ENCODE results near the gene GPR84. TPM values are rescaled to one million over a fixed set of nuclear protein-coding genes. Genes with fewer than 3 reads are reported as not detected.

The GPR84 gene
- total and polyA plus RNA-seq, 2 of the 13 experiments (the other 11 are each of a cell fraction or from before 2014, with no cell fraction given), result not detected

DNA sequence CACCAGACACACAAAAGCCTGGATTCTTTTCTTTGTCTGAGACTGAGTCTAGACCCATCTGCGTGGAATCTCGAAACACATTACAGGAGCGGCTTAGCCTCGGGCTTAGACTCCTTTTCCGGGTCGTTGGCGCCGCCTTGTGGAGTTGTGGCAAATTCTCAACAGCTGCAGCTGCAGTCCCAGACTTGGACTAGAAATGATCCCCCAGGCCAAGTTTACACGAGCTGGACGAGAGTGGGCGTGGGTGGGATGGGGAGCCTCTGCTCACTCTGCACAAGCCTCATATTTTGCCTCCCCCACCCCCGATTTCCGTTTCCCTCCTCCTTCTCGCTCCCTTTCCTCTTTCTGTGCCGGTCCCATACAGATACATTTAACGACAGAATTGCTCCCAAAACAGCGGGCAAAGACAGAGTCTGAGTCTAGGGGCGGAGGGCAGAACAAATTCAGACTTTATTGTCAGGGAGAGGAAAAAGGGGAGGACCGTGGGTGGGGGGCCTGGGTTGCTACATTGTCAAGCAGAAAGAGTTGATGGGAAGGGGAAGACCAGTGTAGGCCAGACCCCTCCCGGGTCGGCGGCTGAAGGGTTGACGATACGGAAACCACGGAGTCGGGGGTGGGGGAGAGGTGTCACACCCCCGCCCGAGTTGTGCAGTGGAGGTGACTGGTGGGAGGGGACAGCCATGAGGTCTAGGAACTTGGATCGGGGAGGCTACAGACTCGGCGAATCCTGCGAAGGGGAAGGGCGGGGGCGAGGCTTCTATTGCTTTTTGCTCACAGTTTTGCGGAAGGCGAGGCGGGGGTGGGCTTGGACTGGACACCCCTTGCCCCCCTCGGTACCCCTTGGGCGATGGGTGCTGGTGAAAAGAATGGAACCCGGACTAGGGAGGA lies 4.7 kb upstream of the GPR84 start (continued):
- TF ChIP-seq, protein P1, sequence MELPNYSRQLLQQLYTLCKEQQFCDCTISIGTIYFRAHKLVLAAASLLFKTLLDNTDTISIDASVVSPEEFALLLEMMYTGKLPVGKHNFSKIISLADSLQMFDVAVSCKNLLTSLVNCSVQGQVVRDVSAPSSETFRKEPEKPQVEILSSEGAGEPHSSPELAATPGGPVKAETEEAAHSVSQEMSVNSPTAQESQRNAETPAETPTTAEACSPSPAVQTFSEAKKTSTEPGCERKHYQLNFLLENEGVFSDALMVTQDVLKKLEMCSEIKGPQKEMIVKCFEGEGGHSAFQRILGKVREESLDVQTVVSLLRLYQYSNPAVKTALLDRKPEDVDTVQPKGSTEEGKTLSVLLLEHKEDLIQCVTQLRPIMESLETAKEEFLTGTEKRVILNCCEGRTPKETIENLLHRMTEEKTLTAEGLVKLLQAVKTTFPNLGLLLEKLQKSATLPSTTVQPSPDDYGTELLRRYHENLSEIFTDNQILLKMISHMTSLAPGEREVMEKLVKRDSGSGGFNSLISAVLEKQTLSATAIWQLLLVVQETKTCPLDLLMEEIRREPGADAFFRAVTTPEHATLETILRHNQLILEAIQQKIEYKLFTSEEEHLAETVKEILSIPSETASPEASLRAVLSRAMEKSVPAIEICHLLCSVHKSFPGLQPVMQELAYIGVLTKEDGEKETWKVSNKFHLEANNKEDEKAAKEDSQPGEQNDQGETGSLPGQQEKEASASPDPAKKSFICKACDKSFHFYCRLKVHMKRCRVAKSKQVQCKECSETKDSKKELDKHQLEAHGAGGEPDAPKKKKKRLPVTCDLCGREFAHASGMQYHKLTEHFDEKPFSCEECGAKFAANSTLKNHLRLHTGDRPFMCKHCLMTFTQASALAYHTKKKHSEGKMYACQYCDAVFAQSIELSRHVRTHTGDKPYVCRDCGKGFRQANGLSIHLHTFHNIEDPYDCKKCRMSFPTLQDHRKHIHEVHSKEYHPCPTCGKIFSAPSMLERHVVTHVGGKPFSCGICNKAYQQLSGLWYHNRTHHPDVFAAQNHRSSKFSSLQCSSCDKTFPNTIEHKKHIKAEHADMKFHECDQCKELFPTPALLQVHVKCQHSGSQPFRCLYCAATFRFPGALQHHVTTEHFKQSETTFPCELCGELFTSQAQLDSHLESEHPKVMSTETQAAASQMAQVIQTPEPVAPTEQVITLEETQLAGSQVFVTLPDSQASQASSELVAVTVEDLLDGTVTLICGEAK (IDR thresholded peaks at IDR 0.05), result no peak
- TF ChIP-seq, protein P1 (CRISPR knock-in tag; IDR thresholded peaks at IDR 0.05), result no peak
- TF ChIP-seq NCOA5 (CRISPR knock-in tag; IDR thresholded peaks at IDR 0.05) (no peak), MYNN (CRISPR knock-in tag; IDR thresholded peaks at IDR 0.05; ENCODE audit: low read depth) (no peak), SPEN (CRISPR knock-in tag; IDR thresholded peaks at IDR 0.05; ENCODE audit: low read depth) (no peak), ZNF550 (CRISPR knock-in tag; IDR thresholded peaks at IDR 0.05; ENCODE audit: borderline replicate concordance) (no peak), ELF1 (CRISPR knock-in tag; IDR thresholded peaks at IDR 0.05) (peak; percentile 82), RFX1 (IDR thresholded peaks at IDR 0.05) (no peak), TRIM24 (CRISPR knock-in tag; IDR thresholded peaks at IDR 0.05) (no peak), ZSCAN30 (CRISPR knock-in tag; IDR thresholded peaks at IDR 0.05) (no peak), HIVEP1 (CRISPR knock-in tag; IDR thresholded peaks at IDR 0.05) (no peak)
- TF ChIP-seq, protein P2, sequence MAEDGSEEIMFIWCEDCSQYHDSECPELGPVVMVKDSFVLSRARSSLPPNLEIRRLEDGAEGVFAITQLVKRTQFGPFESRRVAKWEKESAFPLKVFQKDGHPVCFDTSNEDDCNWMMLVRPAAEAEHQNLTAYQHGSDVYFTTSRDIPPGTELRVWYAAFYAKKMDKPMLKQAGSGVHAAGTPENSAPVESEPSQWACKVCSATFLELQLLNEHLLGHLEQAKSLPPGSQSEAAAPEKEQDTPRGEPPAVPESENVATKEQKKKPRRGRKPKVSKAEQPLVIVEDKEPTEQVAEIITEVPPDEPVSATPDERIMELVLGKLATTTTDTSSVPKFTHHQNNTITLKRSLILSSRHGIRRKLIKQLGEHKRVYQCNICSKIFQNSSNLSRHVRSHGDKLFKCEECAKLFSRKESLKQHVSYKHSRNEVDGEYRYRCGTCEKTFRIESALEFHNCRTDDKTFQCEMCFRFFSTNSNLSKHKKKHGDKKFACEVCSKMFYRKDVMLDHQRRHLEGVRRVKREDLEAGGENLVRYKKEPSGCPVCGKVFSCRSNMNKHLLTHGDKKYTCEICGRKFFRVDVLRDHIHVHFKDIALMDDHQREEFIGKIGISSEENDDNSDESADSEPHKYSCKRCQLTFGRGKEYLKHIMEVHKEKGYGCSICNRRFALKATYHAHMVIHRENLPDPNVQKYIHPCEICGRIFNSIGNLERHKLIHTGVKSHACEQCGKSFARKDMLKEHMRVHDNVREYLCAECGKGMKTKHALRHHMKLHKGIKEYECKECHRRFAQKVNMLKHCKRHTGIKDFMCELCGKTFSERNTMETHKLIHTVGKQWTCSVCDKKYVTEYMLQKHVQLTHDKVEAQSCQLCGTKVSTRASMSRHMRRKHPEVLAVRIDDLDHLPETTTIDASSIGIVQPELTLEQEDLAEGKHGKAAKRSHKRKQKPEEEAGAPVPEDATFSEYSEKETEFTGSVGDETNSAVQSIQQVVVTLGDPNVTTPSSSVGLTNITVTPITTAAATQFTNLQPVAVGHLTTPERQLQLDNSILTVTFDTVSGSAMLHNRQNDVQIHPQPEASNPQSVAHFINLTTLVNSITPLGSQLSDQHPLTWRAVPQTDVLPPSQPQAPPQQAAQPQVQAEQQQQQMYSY (CRISPR knock-in tag; IDR thresholded peaks at IDR 0.05), result no peak
- TF ChIP-seq, protein P3, sequence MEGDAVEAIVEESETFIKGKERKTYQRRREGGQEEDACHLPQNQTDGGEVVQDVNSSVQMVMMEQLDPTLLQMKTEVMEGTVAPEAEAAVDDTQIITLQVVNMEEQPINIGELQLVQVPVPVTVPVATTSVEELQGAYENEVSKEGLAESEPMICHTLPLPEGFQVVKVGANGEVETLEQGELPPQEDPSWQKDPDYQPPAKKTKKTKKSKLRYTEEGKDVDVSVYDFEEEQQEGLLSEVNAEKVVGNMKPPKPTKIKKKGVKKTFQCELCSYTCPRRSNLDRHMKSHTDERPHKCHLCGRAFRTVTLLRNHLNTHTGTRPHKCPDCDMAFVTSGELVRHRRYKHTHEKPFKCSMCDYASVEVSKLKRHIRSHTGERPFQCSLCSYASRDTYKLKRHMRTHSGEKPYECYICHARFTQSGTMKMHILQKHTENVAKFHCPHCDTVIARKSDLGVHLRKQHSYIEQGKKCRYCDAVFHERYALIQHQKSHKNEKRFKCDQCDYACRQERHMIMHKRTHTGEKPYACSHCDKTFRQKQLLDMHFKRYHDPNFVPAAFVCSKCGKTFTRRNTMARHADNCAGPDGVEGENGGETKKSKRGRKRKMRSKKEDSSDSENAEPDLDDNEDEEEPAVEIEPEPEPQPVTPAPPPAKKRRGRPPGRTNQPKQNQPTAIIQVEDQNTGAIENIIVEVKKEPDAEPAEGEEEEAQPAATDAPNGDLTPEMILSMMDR (CRISPR knock-in tag; IDR thresholded peaks at IDR 0.05), result peak; percentile 92
